Calu3 (cell line): Measurements from ENCODE around the gene QDPR. TPM values are rescaled to one million over a fixed set of nuclear protein-coding genes. Genes with fewer than 3 reads are reported as not detected.

Experiments
- BruUV-seq: library from RNA; stranded (reverse); fragments of 400-500 nt; replicated peaks from 2 replicates; lab custom pipeline; 2021; lab: Mats Ljungman, UMichigan
- CTCF ChIA-PET: fragments of 300-600 bp; sonication (Branson Sonifier 250); formaldehyde crosslinking; loops from one replicate; lab custom pipeline; 2022; ENCODE audit warnings: antibody characterized with exemption; lab: Charles Lee
- DNase-seq: peaks from one replicate; pipeline ENCODE4 v3.0.0; 2022
- H3K27ac Mint-ChIP-seq: one replicate; pipeline ENCODE4 v1.8.0; 2022; ENCODE audit warnings: mixed read lengths; ENCODE audit not compliant: unreplicated experiment
- H3K27me3 Mint-ChIP-seq: one replicate; pipeline ENCODE4 v1.8.0; 2022; ENCODE audit warnings: mixed read lengths; ENCODE audit not compliant: unreplicated experiment
- H3K36me3 Mint-ChIP-seq: one replicate; pipeline ENCODE4 v1.8.0; 2022; ENCODE audit warnings: mild to moderate bottlenecking, moderate library complexity, mixed read lengths; ENCODE audit not compliant: insufficient read depth, unreplicated experiment
- H3K4me1 Mint-ChIP-seq: one replicate; pipeline ENCODE4 v1.8.0; 2022; ENCODE audit warnings: mild to moderate bottlenecking, low read depth, mixed read lengths; ENCODE audit not compliant: unreplicated experiment
- H3K4me3 Mint-ChIP-seq: one replicate; pipeline ENCODE4 v1.8.0; 2022; ENCODE audit warnings: mild to moderate bottlenecking, low read depth, moderate library complexity, mixed read lengths; ENCODE audit not compliant: unreplicated experiment
- H3K9me3 Mint-ChIP-seq: one replicate; pipeline ENCODE4 v1.8.0; 2022; ENCODE audit warnings: low read depth, mixed read lengths; ENCODE audit not compliant: unreplicated experiment
- intact Hi-C: fragments of 100-400 bp; cut with micrococcal nuclease; formaldehyde crosslinking; loops from one replicate; pipeline ENCODE4 v1.10.0; 2022; ENCODE audit not compliant: unreplicated experiment
- total RNA-seq: library from RNA; stranded (reverse); gene quantifications from 2 replicates; pipeline ENCODE4 v1.2.3, GENCODE V29; 2022
- TF ChIP-seq, protein P1 (sequence below): fragments of 200-600 bp; IDR thresholded peaks from one replicate; pipeline ENCODE4 v1.8.0; 2022; ENCODE audit warnings: antibody characterized with exemption; ENCODE audit not compliant: unreplicated experiment

The QDPR gene
- total RNA-seq, 1 experiment from 2014 or later: 24.8 TPM

DNA sequence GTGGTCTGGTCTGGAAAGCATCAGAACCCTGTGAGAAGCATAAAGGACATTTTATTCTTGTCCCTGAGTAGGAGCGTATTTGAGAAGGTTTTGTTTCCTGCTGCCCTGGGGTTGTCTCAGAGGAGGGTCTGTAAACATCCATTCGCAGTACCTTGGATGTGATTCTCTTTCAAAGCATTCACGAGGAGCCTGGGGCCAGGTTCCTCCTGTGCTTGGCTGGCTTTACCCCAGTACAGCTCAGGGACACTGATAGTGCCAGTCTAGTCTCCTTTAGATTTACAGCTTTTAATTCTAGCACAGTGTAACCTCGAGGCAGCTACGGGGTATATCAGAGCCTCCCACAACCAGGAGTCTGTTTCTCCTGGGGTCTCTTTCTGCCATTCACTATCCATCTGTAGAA lies 5.8 kb upstream of the QDPR start:
- intact Hi-C loops: no loop called here
- TF ChIP-seq, protein P1, sequence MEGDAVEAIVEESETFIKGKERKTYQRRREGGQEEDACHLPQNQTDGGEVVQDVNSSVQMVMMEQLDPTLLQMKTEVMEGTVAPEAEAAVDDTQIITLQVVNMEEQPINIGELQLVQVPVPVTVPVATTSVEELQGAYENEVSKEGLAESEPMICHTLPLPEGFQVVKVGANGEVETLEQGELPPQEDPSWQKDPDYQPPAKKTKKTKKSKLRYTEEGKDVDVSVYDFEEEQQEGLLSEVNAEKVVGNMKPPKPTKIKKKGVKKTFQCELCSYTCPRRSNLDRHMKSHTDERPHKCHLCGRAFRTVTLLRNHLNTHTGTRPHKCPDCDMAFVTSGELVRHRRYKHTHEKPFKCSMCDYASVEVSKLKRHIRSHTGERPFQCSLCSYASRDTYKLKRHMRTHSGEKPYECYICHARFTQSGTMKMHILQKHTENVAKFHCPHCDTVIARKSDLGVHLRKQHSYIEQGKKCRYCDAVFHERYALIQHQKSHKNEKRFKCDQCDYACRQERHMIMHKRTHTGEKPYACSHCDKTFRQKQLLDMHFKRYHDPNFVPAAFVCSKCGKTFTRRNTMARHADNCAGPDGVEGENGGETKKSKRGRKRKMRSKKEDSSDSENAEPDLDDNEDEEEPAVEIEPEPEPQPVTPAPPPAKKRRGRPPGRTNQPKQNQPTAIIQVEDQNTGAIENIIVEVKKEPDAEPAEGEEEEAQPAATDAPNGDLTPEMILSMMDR: no peak
- H3K27ac Mint-ChIP-seq: no peak overlapping the region
- H3K4me1 Mint-ChIP-seq: peaks cover 3% of the 10 kb centered on the region
- H3K4me3 Mint-ChIP-seq: no peak overlapping the region
- CTCF ChIA-PET: no interaction called here
- DNase-seq: no peak
- no peaks in the 10 kb centered on the region for H3K9me3 Mint-ChIP-seq
- no TSS peak for BruUV-seq
- H3K27me3 Mint-ChIP-seq: peaks cover 13% of the 10 kb centered on the region
- H3K36me3 Mint-ChIP-seq: no peaks in the 10 kb centered on the region

DNA sequence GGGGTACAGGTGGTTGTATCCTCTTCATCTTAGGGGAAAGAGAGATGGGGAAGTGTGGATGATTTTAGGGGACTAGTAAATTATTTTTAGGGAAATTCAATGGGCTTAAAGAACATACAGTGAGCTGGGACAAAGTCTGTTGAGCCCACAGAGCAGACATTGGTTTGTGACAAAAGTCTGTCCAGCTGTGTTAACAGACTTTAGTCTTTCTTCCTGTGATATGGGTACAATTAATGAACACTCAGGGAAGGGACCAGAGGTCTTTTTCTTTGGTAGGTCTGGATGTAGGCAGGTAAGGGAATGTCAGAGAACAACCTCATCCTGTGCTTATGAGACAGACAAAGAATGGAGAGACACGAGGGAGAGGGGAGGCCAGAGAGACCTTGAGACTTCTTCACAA lies 5.1 kb upstream of the QDPR start:
- H3K4me3 Mint-ChIP-seq: no peak overlapping the region
- BruUV-seq: no TSS peak
- intact Hi-C loops: no loop called here
- CTCF ChIA-PET: no interaction called here
- TF ChIP-seq, protein P1: no peak
- DNase-seq: no peak
- peaks cover under 1% of the 10 kb centered on the region for H3K36me3 Mint-ChIP-seq
- no peak overlapping the region for H3K27ac Mint-ChIP-seq
- no peaks in the 10 kb centered on the region for H3K9me3 Mint-ChIP-seq
- peaks cover 13% of the 10 kb centered on the region for H3K27me3 Mint-ChIP-seq
- peaks cover 7% of the 10 kb centered on the region for H3K4me1 Mint-ChIP-seq

DNA sequence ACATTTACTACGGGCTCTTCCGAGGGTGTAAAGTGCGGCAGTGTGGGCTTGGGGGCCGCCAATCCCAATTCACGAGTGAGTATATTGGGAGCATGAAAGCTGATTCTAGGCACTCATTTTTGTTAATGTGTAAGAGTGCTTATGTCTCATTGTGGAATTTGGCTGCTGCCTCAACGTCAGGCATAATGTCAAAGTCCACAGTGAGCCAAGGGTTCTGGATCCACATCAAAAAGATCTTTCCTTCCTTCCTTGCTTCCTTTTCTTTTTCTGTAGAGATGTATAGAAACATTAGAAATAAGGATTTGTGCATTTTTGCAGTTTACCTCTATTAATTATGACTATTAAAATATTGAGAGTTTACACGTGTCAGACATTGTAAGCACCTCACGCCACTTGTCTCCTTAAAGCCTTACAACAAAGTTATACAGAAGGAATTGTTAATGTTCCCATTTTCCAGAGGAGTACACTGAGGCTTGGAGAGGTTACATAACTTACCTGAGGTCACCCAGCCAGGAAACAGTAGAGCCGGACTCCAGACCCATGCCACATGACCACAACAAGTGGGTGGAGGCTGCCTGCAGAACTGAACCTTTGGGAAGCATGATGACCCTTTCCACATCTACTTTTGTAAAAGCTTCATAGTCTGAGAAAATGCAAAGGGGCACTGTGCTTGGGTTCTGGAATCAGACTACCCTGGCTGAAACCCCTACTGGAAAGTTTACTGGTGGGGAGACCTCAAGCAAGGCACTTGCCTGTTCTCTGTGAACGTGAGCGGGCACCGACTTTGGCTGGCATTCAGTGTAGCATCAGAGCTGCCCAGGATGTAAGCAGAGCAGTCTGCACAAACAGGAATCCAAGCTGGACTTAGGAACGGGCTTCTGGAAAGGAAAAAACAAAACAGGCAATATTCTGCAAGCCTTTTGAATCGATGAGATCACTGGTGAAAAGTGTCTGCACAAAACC lies 3.8 kb upstream of the QDPR start:
- intact Hi-C loops: no loop called here
- Mint-ChIP-seq H3K36me3 (peaks cover 12% of the 10 kb centered on the region), H3K27me3 (peaks cover 4% of the 10 kb centered on the region), H3K27ac (no peak overlapping the region), H3K4me3 (no peak overlapping the region), H3K4me1 (peaks cover 10% of the 10 kb centered on the region), H3K9me3 (no peaks in the 10 kb centered on the region)
- no peak for DNase-seq
- no TSS peak for BruUV-seq
- TF ChIP-seq, protein P1: no peak
- CTCF ChIA-PET: no interaction called here

DNA sequence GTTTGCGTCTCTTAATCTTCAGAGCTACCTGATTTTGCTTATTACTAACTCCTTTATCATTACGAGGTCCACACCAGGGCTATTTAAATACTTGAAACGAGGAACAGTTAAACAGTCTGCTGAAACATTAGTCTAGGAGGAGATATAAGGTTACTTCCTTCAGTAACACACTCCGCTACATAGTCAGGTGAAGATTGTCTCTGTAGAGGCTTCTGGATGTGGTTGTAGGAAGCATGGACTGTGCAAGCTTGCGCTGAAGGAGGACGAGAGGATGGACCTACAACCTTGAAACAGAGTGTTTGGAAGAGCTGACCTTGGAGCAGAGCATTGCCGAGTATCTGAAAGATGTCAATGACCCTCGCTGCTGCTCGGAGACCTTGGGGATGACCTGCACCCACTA lies 3.0 kb upstream of the QDPR start, which contains the start of gene CLRN2:
Gene CLRN2, plus strand, starts transcription at position 301 of the 400 bp plus-strand sequence. CDS start 102 bp downstream, outside the sequence.
- intact Hi-C loops: no loop called here
- no TSS peak for BruUV-seq
- H3K27me3 Mint-ChIP-seq: no peaks in the 10 kb centered on the region
- CTCF ChIA-PET: interaction anchor here (0.6 kb wide), 1 partner anchor 135 kb away, joined by 3 read pairs; no protein-coding TSS in a partner anchor
- no peak for DNase-seq
- peaks cover 16% of the 10 kb centered on the region for H3K36me3 Mint-ChIP-seq
- H3K27ac Mint-ChIP-seq: no peak within 1 kb of the TSS
- H3K4me1 Mint-ChIP-seq: peaks cover 15% of the 10 kb centered on the region
- H3K9me3 Mint-ChIP-seq: no peaks in the 10 kb centered on the region
- TF ChIP-seq, protein P1: no peak
- no peak within 1 kb of the TSS for H3K4me3 Mint-ChIP-seq
